ENCODE data around the gene ENO2.

GRCh38 chr12:6950811-6951540, 36.6 kb downstream of the ENO2 start, which contains the start of gene PTPN6:
- no peak for TF ChIP-seq CTCF (IDR thresholded peaks at IDR 0.05)
- peak; percentile 20 to 41 for TF ChIP-seq POLR2A (IDR thresholded peaks at IDR 0.05)
